ENCODE measurements around the gene IL1R2. TPM values are rescaled to one million over a fixed set of nuclear protein-coding genes. Genes with fewer than 3 reads are reported as not detected.

Gene IL1R2
- total RNA-seq, 1 donor from 2014 or later: 23.3 TPM

DNA sequence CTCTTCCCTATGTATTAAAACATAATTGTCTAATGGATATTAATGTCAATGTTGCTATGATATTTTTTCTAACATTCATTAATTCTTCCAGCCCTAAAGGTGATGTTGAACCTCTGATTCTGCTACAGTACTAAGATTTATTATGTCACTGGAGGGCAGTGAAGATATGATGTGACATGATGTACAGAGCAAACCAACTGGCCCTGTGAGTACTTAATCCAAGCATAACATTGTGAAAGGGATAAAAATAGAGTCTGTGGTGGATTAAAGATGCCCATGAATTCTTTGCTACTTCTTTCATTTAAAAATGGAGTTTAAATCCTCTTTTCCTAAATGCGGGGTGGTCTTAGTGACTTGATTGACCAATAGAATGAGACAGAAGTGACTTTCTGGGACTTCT is 51.8 kb downstream of the IL1R2 start:
- Histone ChIP-seq H3K27ac (no peak overlapping the region), H3K9me3 (no peaks in the 10 kb centered on the region), H3K4me3 (no peak overlapping the region), H3K36me3 (no peaks in the 10 kb centered on the region), H3K4me1 (peaks cover 41% of the 10 kb centered on the region), H3K27me3 (ENCODE audit: low read depth) (no peaks in the 10 kb centered on the region)
- no peak for DNase-seq
- no peak for ATAC-seq
- intact Hi-C loops (cut with DNase I): no loop called here
- TF ChIP-seq, protein P1, sequence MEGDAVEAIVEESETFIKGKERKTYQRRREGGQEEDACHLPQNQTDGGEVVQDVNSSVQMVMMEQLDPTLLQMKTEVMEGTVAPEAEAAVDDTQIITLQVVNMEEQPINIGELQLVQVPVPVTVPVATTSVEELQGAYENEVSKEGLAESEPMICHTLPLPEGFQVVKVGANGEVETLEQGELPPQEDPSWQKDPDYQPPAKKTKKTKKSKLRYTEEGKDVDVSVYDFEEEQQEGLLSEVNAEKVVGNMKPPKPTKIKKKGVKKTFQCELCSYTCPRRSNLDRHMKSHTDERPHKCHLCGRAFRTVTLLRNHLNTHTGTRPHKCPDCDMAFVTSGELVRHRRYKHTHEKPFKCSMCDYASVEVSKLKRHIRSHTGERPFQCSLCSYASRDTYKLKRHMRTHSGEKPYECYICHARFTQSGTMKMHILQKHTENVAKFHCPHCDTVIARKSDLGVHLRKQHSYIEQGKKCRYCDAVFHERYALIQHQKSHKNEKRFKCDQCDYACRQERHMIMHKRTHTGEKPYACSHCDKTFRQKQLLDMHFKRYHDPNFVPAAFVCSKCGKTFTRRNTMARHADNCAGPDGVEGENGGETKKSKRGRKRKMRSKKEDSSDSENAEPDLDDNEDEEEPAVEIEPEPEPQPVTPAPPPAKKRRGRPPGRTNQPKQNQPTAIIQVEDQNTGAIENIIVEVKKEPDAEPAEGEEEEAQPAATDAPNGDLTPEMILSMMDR (IDR thresholded peaks at IDR 0.05): no peak

DNA sequence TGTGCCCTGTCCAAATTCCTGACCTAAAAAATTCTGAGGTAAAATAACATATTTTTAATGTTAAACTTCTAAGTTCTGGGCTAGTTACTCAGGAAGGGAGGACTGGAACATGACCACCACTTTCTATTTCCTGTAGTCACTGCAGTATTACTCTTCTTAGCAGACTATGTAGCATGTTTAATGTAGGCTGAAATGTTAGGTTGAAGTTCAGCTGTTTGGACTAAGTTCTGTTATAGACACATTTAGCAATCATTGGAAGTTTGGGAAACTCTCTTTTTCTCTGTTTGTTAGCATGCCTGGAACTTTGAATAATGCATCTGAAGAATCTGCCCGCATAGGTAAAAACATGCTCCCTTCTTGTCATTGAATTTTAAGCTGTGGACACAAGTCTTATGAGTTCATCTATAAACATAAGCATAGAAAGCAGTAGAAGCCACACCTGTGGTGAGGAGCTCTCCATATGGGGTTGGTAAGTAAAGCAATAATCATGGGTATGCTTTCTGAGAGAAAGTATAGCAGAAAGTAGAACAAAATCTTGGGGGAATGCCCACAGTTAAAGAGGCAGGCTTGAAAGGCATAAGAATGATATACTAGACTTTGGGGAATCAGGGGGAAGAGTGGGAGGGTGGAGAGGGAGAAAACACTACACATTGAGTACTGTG is 52.6 kb downstream of the IL1R2 start:
- H3K27ac ChIP-seq: no peak overlapping the region
- DNase-seq (no peak), ATAC-seq (no peak)
- H3K36me3 ChIP-seq: no peaks in the 10 kb centered on the region
- TF ChIP-seq, protein P1 (IDR thresholded peaks at IDR 0.05): no peak
- no peaks in the 10 kb centered on the region for H3K27me3 ChIP-seq (ENCODE audit: low read depth)
- intact Hi-C loops (cut with DNase I): no loop called here
- H3K9me3 ChIP-seq: no peaks in the 10 kb centered on the region
- peaks cover 49% of the 10 kb centered on the region for H3K4me1 ChIP-seq
- H3K4me3 ChIP-seq: no peak overlapping the region

DNA sequence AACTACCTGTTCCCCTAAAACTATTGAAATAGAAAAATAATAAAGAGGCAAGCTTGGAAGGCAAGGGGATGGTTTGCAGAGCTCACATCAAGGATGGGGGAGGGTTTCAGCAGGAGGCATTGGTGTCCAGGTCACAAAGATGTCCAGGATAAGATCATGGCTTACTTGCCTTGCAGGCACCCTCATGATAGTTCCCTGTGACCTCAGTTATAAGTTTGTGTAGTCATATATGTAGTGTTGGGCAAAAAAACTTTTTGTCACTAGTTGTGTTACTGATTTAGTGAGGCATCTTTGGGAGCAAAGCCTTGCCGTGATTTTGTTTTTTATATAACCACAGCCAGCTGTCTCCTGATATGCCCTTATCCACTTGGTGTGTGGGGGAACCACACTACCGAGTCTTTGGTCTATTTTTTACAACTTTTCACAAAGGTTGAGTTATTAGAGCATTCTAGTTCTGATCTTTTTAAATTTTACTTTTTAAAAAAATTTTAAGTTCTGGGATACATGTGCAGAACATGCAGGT is 53.3 kb downstream of the IL1R2 start:
- H3K36me3 ChIP-seq: no peaks in the 10 kb centered on the region
- TF ChIP-seq, protein P1 (IDR thresholded peaks at IDR 0.05): no peak
- no peak overlapping the region for H3K27ac ChIP-seq
- no peak overlapping the region for H3K4me3 ChIP-seq
- no peaks in the 10 kb centered on the region for H3K9me3 ChIP-seq
- DNase-seq (no peak), ATAC-seq (no peak)
- no peaks in the 10 kb centered on the region for H3K27me3 ChIP-seq (ENCODE audit: low read depth)
- H3K4me1 ChIP-seq: peaks cover 56% of the 10 kb centered on the region
- intact Hi-C loops (cut with DNase I): no loop called here

DNA sequence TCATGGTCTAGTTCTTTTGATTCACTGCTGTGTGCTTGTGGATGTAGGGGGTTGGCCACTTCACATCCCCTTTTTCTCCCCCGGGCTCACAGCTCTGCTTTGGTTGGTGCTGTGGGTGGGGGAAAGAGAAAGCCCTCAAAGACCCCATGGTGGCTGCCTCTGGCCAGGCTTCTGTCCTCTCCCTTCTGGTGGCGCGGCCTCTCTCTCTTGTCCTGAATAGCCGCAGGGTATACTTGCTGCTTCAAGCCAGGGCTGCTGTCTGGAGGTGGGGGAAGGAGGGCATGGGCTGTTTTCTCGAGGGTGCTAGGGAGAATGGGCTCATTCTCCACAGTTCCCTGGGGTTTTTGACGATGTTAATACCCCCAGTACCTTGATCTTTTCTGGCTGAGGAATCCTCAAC is 53.9 kb downstream of the IL1R2 start:
- Histone ChIP-seq H3K4me1 (peaks cover 56% of the 10 kb centered on the region), H3K36me3 (no peaks in the 10 kb centered on the region), H3K9me3 (no peaks in the 10 kb centered on the region), H3K4me3 (no peak overlapping the region), H3K27ac (peak overlapping the region; percentile 58), H3K27me3 (ENCODE audit: low read depth) (no peaks in the 10 kb centered on the region)
- TF ChIP-seq, protein P1 (IDR thresholded peaks at IDR 0.05): no peak
- DNase-seq (no peak), ATAC-seq (no peak)
- intact Hi-C loops (cut with DNase I): no loop called here

DNA sequence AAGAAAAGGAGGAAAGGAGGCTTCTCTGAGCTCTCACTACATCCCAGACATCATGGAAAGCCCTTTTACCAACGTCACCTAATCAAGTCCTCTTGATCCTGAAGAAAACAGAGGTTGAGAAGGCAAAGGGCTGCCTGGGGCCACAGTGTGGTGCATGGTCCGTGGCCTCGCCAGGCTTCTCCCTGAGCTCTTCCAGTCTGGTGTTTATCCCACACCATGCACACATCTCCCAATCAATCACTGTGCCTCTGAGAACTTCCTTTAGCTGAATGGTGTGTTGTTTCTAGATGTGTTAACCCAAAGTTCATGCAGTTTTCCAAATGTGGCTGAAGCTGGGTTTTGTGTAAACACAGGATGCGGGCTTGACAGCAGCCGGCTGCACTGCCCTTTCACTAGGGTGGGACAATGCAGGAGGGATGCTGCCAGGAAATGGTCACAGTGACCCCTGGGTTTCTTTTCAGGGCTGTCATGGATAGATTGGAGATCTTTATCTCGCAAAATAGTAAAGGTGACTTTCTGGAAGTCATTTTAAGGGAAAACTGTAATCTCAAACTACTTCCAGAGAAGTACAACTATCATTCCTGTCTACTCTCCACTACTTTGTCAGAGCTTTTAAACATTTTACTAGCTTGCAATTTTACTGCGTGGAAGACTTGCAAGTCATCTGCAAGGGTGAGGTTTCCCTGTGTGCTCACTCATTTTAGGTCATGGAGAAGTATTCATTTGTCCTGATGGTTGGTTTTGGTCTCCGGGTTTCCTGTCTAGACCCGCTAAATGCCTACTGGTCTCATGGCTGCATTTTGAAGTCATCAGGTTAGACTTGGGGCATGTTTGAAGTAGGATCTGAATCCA is 54.6 kb downstream of the IL1R2 start:
- no peaks in the 10 kb centered on the region for H3K9me3 ChIP-seq
- no peak overlapping the region for H3K4me3 ChIP-seq
- peaks cover 59% of the 10 kb centered on the region for H3K4me1 ChIP-seq
- H3K27me3 ChIP-seq (ENCODE audit: low read depth): no peaks in the 10 kb centered on the region
- H3K27ac ChIP-seq: peak overlapping the region; percentile 58
- DNase-seq: no peak
- intact Hi-C loops (cut with DNase I): no loop called here
- peak; percentile 32 to 61 for ATAC-seq
- TF ChIP-seq, protein P1 (IDR thresholded peaks at IDR 0.05): no peak
- H3K36me3 ChIP-seq: no peaks in the 10 kb centered on the region

Data from lower lobe of right lung (tissue), 2 donors.